ENCODE results near the gene VWDE.

VWDE gene

GRCh38 chr7:12281038-12281437 lies 122.6 kb downstream of the VWDE start:
- no peak for DNase-seq
